NCI-H446 treated with DMSO at 0.1 percent for 48 hours (cell line): ENCODE data around the gene OR6Y1.

Experiments
- DNase-seq: peaks from one replicate; lab custom pipeline; 2025; lab: John Stamatoyannopoulos, UW

Gene OR6Y1

GRCh38 chr1:158506369-158506987 is 47.7 kb downstream of the OR6Y1 start:
- DNase-seq, result no peak

GRCh38 chr1:158496374-158496773 is 57.8 kb downstream of the OR6Y1 start:
- DNase-seq, result no peak

- no peak for DNase-seq
These were observed 59.4 kb downstream of the OR6Y1 start for GRCh38 chr1:158494796-158495195.
